ENCODE results near the gene ALKBH7. TPM values are rescaled to one million over a fixed set of nuclear protein-coding genes. Genes with fewer than 3 reads are reported as not detected.

The ALKBH7 gene
- total and polyA plus RNA-seq, 2 donors (not counting 1 experiment from before 2014, with no cell fraction given), result 9.5 to 28.9 TPM

- Histone ChIP-seq H3K27ac (ENCODE audit: insufficient read depth, low read length) (peak within 1 kb of the TSS; percentile 78), H3K9ac (ENCODE audit: insufficient read depth, low read length) (peak within 1 kb of the TSS; percentile 72), H3K4me2 (ENCODE audit: extremely low read depth, insufficient read depth, low read length) (peak within 1 kb of the TSS; percentile 82), H3K4me1 (ENCODE audit: control insufficient read depth, extremely low read depth, insufficient read depth, low read length) (peaks cover 4% of the 10 kb centered on the region), H3K27me3 (ENCODE audit: control insufficient read depth, insufficient read depth, low read length) (peaks cover 1% of the 10 kb centered on the region), H3K79me2 (ENCODE audit: control insufficient read depth, insufficient read depth, low read length) (peaks cover 47% of the 10 kb centered on the region), H2AFZ (ENCODE audit: low read length) (peak within 1 kb of the TSS; percentile 0), H3K9me3 (ENCODE audit: control insufficient read depth, insufficient read depth, low read depth, low read length) (no peaks in the 10 kb centered on the region), H3K36me3 (ENCODE audit: control insufficient read depth, insufficient read depth, low read length) (peaks cover 19% of the 10 kb centered on the region), H3K4me3 (replicated peaks in 1 of 4; ENCODE audit: control extremely low read depth in 1 of 4, insufficient read depth in 1 of 4, low read depth in 3 of 4, low read length in 4 of 4) (peak within 1 kb of the TSS; percentile 79 to 95 (median 88)), H4K20me1 (ENCODE audit: control insufficient read depth, extremely low read depth, insufficient read depth, low read length) (peaks cover 6% of the 10 kb centered on the region)
- TF ChIP-seq EZH2 (IDR thresholded peaks at IDR 0.05; ENCODE audit: low read length, missing control alignments), result no peak
- TF ChIP-seq, protein P1, sequence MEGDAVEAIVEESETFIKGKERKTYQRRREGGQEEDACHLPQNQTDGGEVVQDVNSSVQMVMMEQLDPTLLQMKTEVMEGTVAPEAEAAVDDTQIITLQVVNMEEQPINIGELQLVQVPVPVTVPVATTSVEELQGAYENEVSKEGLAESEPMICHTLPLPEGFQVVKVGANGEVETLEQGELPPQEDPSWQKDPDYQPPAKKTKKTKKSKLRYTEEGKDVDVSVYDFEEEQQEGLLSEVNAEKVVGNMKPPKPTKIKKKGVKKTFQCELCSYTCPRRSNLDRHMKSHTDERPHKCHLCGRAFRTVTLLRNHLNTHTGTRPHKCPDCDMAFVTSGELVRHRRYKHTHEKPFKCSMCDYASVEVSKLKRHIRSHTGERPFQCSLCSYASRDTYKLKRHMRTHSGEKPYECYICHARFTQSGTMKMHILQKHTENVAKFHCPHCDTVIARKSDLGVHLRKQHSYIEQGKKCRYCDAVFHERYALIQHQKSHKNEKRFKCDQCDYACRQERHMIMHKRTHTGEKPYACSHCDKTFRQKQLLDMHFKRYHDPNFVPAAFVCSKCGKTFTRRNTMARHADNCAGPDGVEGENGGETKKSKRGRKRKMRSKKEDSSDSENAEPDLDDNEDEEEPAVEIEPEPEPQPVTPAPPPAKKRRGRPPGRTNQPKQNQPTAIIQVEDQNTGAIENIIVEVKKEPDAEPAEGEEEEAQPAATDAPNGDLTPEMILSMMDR (conservative IDR thresholded peaks at IDR 0.05 in 1 of 2, IDR thresholded peaks at IDR 0.05 in 1 of 2; ENCODE audit: low read depth in 1 of 2, low read length in 2 of 2), result no peak
- DNase-seq (ENCODE audit: low read depth in 2 of 2), result no peak
These were observed 51.8 kb downstream of the ALKBH7 start, which contains the start of gene KHSRP for GRCh38 chr19:6424195-6424938. TSS of gene KHSRP (minus strand) at chr19:6424811. CDS start at chr19:6424701, 110 bp downstream.

Other genes starting within 250 kb of the ALKBH7 start
- gene ACSBG2, start 237.1 kb upstream of the ALKBH7 start, total RNA-seq, result not detected in 2 replicates
- not detected in 2 replicates for gene ACSBG2, start 237.1 kb upstream of the ALKBH7 start, polyA plus RNA-seq
- gene MLLT1, start 92.8 kb upstream of the ALKBH7 start, total RNA-seq, result 4.4 and 6.4 TPM in 2 replicates
- 13.7 and 14.4 TPM in 2 replicates for gene MLLT1, start 92.8 kb upstream of the ALKBH7 start, polyA plus RNA-seq
- not detected in 2 replicates for gene ACER1, start 39.2 kb upstream of the ALKBH7 start, total RNA-seq
- not detected in 2 replicates for gene ACER1, start 39.2 kb upstream of the ALKBH7 start, polyA plus RNA-seq
- gene CLPP, start 11.3 kb upstream of the ALKBH7 start, total RNA-seq, result 39.8 and 54.7 TPM in 2 replicates
- gene CLPP, start 11.3 kb upstream of the ALKBH7 start, polyA plus RNA-seq, result 34.0 and 37.8 TPM in 2 replicates
- 0.99 and 1.8 TPM in 2 replicates for gene PSPN, start 3.1 kb downstream of the ALKBH7 start, total RNA-seq
- 0.25 and 0.36 TPM in 2 replicates for gene PSPN, start 3.1 kb downstream of the ALKBH7 start, polyA plus RNA-seq
- 50.4 and 52.1 TPM in 2 replicates for gene GTF2F1, start 20.4 kb downstream of the ALKBH7 start, total RNA-seq
- 43.0 and 54.5 TPM in 2 replicates for gene GTF2F1, start 20.4 kb downstream of the ALKBH7 start, polyA plus RNA-seq
- 84.7 and 93.5 TPM in 2 replicates for gene KHSRP, start 52.0 kb downstream of the ALKBH7 start, total RNA-seq
- 66.0 and 101 TPM in 2 replicates for gene KHSRP, start 52.0 kb downstream of the ALKBH7 start, polyA plus RNA-seq
- under 0.01 and 0.26 TPM in 2 replicates for gene SLC25A41, start 61.0 kb downstream of the ALKBH7 start, total RNA-seq
- 0.03 TPM in 1 of 2 replicates, not detected in the other for gene SLC25A41, start 61.0 kb downstream of the ALKBH7 start, polyA plus RNA-seq
- gene SLC25A23, start 87.0 kb downstream of the ALKBH7 start, total RNA-seq, result 18.5 and 33.9 TPM in 2 replicates
- gene SLC25A23, start 87.0 kb downstream of the ALKBH7 start, polyA plus RNA-seq, result 4.5 and 7.9 TPM in 2 replicates
- 0.17 TPM in 1 of 2 replicates, not detected in the other for gene CRB3, start 91.5 kb downstream of the ALKBH7 start, total RNA-seq
- gene CRB3, start 91.5 kb downstream of the ALKBH7 start, polyA plus RNA-seq, result not detected in 2 replicates
- not detected in 2 replicates for gene DENND1C, start 109.0 kb downstream of the ALKBH7 start, total RNA-seq
- not detected in 2 replicates for gene DENND1C, start 109.0 kb downstream of the ALKBH7 start, polyA plus RNA-seq
- gene TUBB4A, start 129.5 kb downstream of the ALKBH7 start, total RNA-seq, result not detected in 2 replicates
- gene TUBB4A, start 129.5 kb downstream of the ALKBH7 start, polyA plus RNA-seq, result not detected in 2 replicates
- gene TNFSF9, start 158.2 kb downstream of the ALKBH7 start, total RNA-seq, result 0.26 and 0.66 TPM in 2 replicates
- gene TNFSF9, start 158.2 kb downstream of the ALKBH7 start, polyA plus RNA-seq, result 0.22 and 0.40 TPM in 2 replicates
- gene CD70, start 218.4 kb downstream of the ALKBH7 start, total RNA-seq, result not detected in 2 replicates
- not detected in 2 replicates for gene CD70, start 218.4 kb downstream of the ALKBH7 start, polyA plus RNA-seq